ENCODE results near the gene FTO. TPM values are rescaled to one million over a fixed set of nuclear protein-coding genes. Genes with fewer than 3 reads are reported as not detected.

FTO gene
- polyA plus RNA-seq, 2 of the 4 experiments (the other 2 are of a cell fraction): 48.7 to 101 TPM

- no peak for DNase-seq (ENCODE audit: low read depth in 1 of 2, low spot score in 1 of 2)
- Histone ChIP-seq H3K4me3 (no peak overlapping the region), H3K4me1 (no peaks in the 10 kb centered on the region), H3K9me3 (no peaks in the 10 kb centered on the region), H3K27ac (no peak overlapping the region), H3K4me2 (no peak overlapping the region)
- CTCF ChIA-PET: no interaction called here
- POLR2A ChIA-PET: interaction anchor here (0.6 kb wide), 1 partner anchor 324 kb away, joined by 3 read pairs; no protein-coding TSS in a partner anchor
- no peak for FAIRE-seq
- WGBS (ENCODE audit: missing lambda C conversion rate): 86% methylated on average over 11 of the region's 11 CpGs
- ATAC-seq: no peak
- TF ChIP-seq PHF8 (IDR thresholded peaks at IDR 0.05; ENCODE audit: borderline replicate concordance, low read depth): no peak
- TF ChIP-seq TFCP2L1 (CRISPR knock-in tag; IDR thresholded peaks at IDR 0.05): no peak
- TF ChIP-seq RNF2 (IDR thresholded peaks at IDR 0.05; ENCODE audit: borderline replicate concordance, low read depth): no peak
Measured at GRCh38 chr16:54048586-54049495, 344.9 kb downstream of the FTO start.

GRCh38 chr16:54049591-54050458 lies 345.9 kb downstream of the FTO start:
- Histone ChIP-seq H3K4me2 (no peak overlapping the region), H3K27ac (no peak overlapping the region), H3K4me3 (no peak overlapping the region), H3K4me1 (no peaks in the 10 kb centered on the region), H3K9me3 (no peaks in the 10 kb centered on the region)
- TF ChIP-seq CHD4 (IDR thresholded peaks at IDR 0.05; ENCODE audit: borderline replicate concordance): no peak
- TF ChIP-seq HMGXB4 (CRISPR knock-in tag; IDR thresholded peaks at IDR 0.05; ENCODE audit: borderline replicate concordance): no peak
- no peak for TF ChIP-seq TFCP2L1 (CRISPR knock-in tag; IDR thresholded peaks at IDR 0.05)
- no peak for TF ChIP-seq ESRRA (IDR thresholded peaks at IDR 0.05; ENCODE audit: borderline replicate concordance, low read length)
- TF ChIP-seq JUNB (IDR thresholded peaks at IDR 0.05): no peak
- no peak for TF ChIP-seq ZFP36 (IDR thresholded peaks at IDR 0.05; ENCODE audit: borderline replicate concordance, partially characterized antibody)
- DNase-seq (ENCODE audit: low read depth in 1 of 2, low spot score in 1 of 2) (no peak), ATAC-seq (no peak), FAIRE-seq (no peak)
- ChIA-PET POLR2A (no interaction called here), CTCF (no interaction called here)
- WGBS (ENCODE audit: missing lambda C conversion rate): 95% methylated on average over 8 of the region's 8 CpGs

GRCh38 chr16:54050459-54051210 lies 346.7 kb downstream of the FTO start:
- ChIA-PET CTCF (no interaction called here), POLR2A (no interaction called here)
- no peak for FAIRE-seq
- Histone ChIP-seq H3K4me3 (no peak overlapping the region), H3K27ac (no peak overlapping the region), H3K4me1 (no peaks in the 10 kb centered on the region), H3K4me2 (no peak overlapping the region), H3K9me3 (no peaks in the 10 kb centered on the region)
- TF ChIP-seq CEBPB (IDR thresholded peaks at IDR 0.05) (no peak), HDAC2 (IDR thresholded peaks at IDR 0.05) (no peak), RNF2 (IDR thresholded peaks at IDR 0.05; ENCODE audit: borderline replicate concordance, low read depth) (no peak), RARB (CRISPR knock-in tag; IDR thresholded peaks at IDR 0.05) (no peak), ESRRA (IDR thresholded peaks at IDR 0.05; ENCODE audit: borderline replicate concordance, low read length) (no peak), PHF8 (IDR thresholded peaks at IDR 0.05; ENCODE audit: borderline replicate concordance, low read depth) (no peak), CTCF (IDR thresholded peaks at IDR 0.05) (no peak), ZSCAN20 (CRISPR knock-in tag; IDR thresholded peaks at IDR 0.05) (no peak), RAD21 (conservative IDR thresholded peaks at IDR 0.05 in 1 of 2, IDR thresholded peaks at IDR 0.05 in 1 of 2) (no peak), E2F6 (IDR thresholded peaks at IDR 0.05; ENCODE audit: borderline replicate concordance, low read depth) (no peak), HOXA7 (CRISPR knock-in tag; IDR thresholded peaks at IDR 0.05) (no peak), CHD4 (IDR thresholded peaks at IDR 0.05; ENCODE audit: borderline replicate concordance) (no peak)
- no peak for DNase-seq (ENCODE audit: low read depth in 1 of 2, low spot score in 1 of 2)
- WGBS (ENCODE audit: missing lambda C conversion rate): 86% methylated on average over 7 of the region's 7 CpGs
- ATAC-seq: no peak

Measured in A549 (cell line).